ENCODE data around the gene RELN.

GRCh38 chr7:103797647-103798307 is 191.7 kb downstream of the RELN start:
- no peak for TF ChIP-seq CTCF (IDR thresholded peaks at IDR 0.05)
- no peak for TF ChIP-seq POLR2A (IDR thresholded peaks at IDR 0.05)

Data from testis (tissue), 2 donors.